GM12865 (cell line): Measurements from ENCODE around the gene MYO3A.
"Not testable (repeated sequence)": the region's sequence is repeated elsewhere in the genome, so short reads cannot be mapped to it uniquely, and the experiment has no call there.

Experiments used
- DNase-seq: peaks from one replicate; pipeline ENCODE4 v3.0.0; 2010; ENCODE audit warnings: low read depth
- H3K4me3 ChIP-seq: 2 replicates; pipeline ENCODE4 v1.5.1; 2011; ENCODE audit warnings: mild to moderate bottlenecking, low read depth, low read length, control low read depth
- TF ChIP-seq, protein P1 (sequence below): IDR thresholded peaks from 2 replicates; pipeline ENCODE4 v1.5.1; 2011; ENCODE audit warnings: low read length, control low read depth, low read depth, inconsistent platforms; ENCODE audit not compliant: insufficient read depth; ENCODE audit errors: missing control alignments

Gene MYO3A

DNA sequence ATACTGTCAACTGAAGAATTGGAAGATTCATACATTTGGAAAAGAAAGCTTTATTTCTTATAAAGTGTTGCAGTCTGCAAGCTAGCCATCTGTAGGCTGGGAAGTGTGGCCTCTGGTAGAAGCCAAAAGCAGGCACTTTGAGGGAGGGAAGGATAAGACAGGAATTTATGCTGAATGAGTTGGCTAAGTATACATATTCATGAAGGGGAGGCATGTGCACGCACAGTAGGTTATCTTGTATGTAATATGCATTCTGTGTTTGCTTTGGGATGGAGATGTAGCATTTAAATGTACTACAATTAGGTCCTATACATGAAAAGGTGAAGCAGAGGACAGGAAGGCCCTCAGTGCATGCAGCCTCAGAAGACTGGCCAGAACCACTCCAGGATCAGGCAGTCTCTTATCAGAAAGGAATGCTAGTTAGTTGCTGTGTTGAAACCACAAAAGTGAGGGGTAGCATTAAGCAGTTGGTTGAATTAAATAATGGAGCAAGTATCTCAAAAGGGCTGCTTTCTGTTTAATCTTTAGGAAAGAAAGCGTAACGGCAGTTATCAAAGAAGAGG, 40.9 kb downstream of the MYO3A start:
- TF ChIP-seq, protein P1, sequence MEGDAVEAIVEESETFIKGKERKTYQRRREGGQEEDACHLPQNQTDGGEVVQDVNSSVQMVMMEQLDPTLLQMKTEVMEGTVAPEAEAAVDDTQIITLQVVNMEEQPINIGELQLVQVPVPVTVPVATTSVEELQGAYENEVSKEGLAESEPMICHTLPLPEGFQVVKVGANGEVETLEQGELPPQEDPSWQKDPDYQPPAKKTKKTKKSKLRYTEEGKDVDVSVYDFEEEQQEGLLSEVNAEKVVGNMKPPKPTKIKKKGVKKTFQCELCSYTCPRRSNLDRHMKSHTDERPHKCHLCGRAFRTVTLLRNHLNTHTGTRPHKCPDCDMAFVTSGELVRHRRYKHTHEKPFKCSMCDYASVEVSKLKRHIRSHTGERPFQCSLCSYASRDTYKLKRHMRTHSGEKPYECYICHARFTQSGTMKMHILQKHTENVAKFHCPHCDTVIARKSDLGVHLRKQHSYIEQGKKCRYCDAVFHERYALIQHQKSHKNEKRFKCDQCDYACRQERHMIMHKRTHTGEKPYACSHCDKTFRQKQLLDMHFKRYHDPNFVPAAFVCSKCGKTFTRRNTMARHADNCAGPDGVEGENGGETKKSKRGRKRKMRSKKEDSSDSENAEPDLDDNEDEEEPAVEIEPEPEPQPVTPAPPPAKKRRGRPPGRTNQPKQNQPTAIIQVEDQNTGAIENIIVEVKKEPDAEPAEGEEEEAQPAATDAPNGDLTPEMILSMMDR = no peak
- DNase-seq = no peak
- no peak overlapping the region for H3K4me3 ChIP-seq

DNA sequence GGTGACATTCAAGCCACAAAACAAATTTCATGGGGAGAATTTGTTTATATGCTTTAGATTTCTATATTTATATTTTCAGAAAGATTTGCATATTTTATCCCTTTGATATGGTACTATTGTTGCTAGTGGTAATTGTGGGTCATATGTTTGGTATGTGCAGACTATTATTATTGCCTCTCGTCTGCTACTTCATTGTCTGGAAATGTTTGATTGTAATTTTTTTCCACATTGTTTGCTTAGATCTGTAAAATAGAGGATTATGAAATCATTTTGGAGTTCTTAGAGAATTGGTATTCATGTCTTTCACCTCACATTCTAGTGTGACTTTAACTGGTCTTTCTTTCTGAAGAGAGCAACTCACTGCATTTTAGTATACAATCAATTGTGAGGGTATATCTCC, 44.7 kb downstream of the MYO3A start:
- no peak overlapping the region for H3K4me3 ChIP-seq
- DNase-seq = no peak
- TF ChIP-seq, protein P1 = no peak

DNA sequence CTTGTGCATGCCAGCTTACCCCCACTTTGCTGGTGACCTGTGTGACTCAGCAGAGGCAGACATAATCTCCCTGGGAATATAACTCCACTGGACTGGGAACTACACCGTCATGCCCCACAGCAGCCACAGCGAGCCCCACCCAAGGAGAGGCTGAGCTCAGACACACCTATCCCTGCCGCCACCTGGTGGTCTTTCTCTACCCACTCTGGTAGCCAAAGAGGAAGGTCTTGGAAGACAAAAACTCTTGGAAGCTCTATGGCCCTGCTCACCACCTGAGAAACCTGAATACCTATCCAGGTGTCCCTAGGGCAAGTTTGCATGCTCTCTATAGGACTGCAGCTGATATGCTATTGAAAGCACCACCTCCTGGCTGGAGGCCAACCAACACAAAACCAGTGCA, 48.1 kb downstream of the MYO3A start:
- DNase-seq = peak; percentile 9
- no peak overlapping the region for H3K4me3 ChIP-seq
- TF ChIP-seq, protein P1 = peak; percentile 7

DNA sequence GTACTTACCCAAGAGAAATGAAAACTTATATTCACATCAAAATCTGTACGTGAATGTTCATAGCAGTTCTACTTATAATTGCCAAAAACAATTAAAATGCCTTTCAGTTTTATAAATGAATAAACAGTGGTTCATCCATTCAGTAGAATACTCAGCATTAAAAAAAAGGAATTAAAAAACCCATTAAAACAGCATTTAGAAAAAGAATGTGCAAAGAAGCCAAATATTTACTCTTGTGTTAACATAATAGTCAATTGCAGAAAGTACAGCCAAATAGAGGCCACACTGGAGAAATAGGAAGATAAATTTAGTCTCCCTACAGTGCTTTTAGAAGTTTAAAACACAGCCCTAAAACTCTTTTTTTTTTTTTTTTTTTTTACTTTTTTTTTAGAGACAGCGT, 54.6 kb downstream of the MYO3A start:
- no peak for DNase-seq
- TF ChIP-seq, protein P1 = no peak
- H3K4me3 ChIP-seq = no peak overlapping the region

GRCh38 chr10:25989951-25990350, 55.9 kb downstream of the MYO3A start:
- TF ChIP-seq, protein P1 = no peak
- no peak for DNase-seq
- no peak overlapping the region for H3K4me3 ChIP-seq

- no peak overlapping the region for H3K4me3 ChIP-seq
- TF ChIP-seq, protein P1 = no peak
- DNase-seq = no peak
Observed at GRCh38 chr10:25999295-25999981, 65.4 kb downstream of the MYO3A start.

- DNase-seq = no peak
- TF ChIP-seq, protein P1 = no peak
- no peak overlapping the region for H3K4me3 ChIP-seq
Observed at GRCh38 chr10:26000971-26001370, 66.9 kb downstream of the MYO3A start.

GRCh38 chr10:26002466-26002865, 68.4 kb downstream of the MYO3A start:
- not testable (repeated sequence) for H3K4me3 ChIP-seq, DNase-seq
